Keratinocyte (primary cell): ENCODE data around the gene OR13A1. TPM values are rescaled to one million over a fixed set of nuclear protein-coding genes. Genes with fewer than 3 reads are reported as not detected.
"Not testable (repeated sequence)": the region's sequence is repeated elsewhere in the genome, so short reads cannot be mapped to it uniquely, and the experiment has no call there.

Source experiments
- DNase-seq: peaks from one replicate; pipeline ENCODE4 v3.0.0-alpha.2; 2011; ENCODE audit warnings: low read depth, missing footprints, low spot score
- FAIRE-seq: peaks from 2 replicates; lab custom pipeline; 2011; peaks lifted over from hg19 to GRCh38; lab: Jason Lieb, UNC
- H2AFZ ChIP-seq: 2 replicates; pipeline ENCODE4 v1.6.0; 2012; ENCODE audit warnings: low read length, control low read depth, inconsistent platforms; ENCODE audit not compliant: control insufficient read depth
- H3K27ac ChIP-seq: 2 replicates; pipeline ENCODE4 v1.5.1; 2011; ENCODE audit warnings: low read length; ENCODE audit not compliant: control insufficient read depth, insufficient read depth
- H3K27me3 ChIP-seq: 3 replicates; pipeline ENCODE4 v1.6.0; 2011; ENCODE audit warnings: low read length; ENCODE audit not compliant: control insufficient read depth, insufficient read depth; ENCODE audit errors: extremely low read depth
- H3K36me3 ChIP-seq, 2 experiments: 2 replicates in 1 of 2; 3 replicates in 1 of 2; pipeline ENCODE4 v1.5.1; 2011; ENCODE audit warnings: low read length in 2 of 2, mild to moderate bottlenecking in 1 of 2; ENCODE audit not compliant: control insufficient read depth in 2 of 2, insufficient read depth in 2 of 2; ENCODE audit errors: extremely low read depth in 1 of 2
- H3K4me1 ChIP-seq: 3 replicates; pipeline ENCODE4 v1.5.1; 2011; ENCODE audit warnings: low read length; ENCODE audit not compliant: control insufficient read depth, insufficient read depth; ENCODE audit errors: extremely low read depth
- H3K4me2 ChIP-seq: 3 replicates; pipeline ENCODE4 v1.6.0; 2011; ENCODE audit warnings: low read depth, low read length; ENCODE audit not compliant: control insufficient read depth, insufficient read depth; ENCODE audit errors: extremely low read depth
- H3K4me3 ChIP-seq, 3 experiments: fragments of 200-600 bp in 1 of 3; sonication (generic) in 1 of 3; 2 replicates in 2 of 3; 3 replicates in 1 of 3; pipeline ENCODE4 v1.5.1; 2011 to 2016; ENCODE audit warnings: low read length in 3 of 3, mild to moderate bottlenecking in 3 of 3, control low read depth in 2 of 3, inconsistent platforms in 1 of 3, low read depth in 1 of 3, mixed read lengths in 1 of 3, mixed run types in 1 of 3, moderate library complexity in 1 of 3; ENCODE audit not compliant: control insufficient read depth in 2 of 3, insufficient read depth in 2 of 3; ENCODE audit errors: extremely low read depth in 1 of 3
- H3K79me2 ChIP-seq: 2 replicates; pipeline ENCODE4 v1.6.0; 2012; ENCODE audit warnings: low read length; ENCODE audit not compliant: control insufficient read depth, insufficient read depth
- H3K9ac ChIP-seq: 3 replicates; pipeline ENCODE4 v1.6.0; 2011; ENCODE audit warnings: low read length; ENCODE audit not compliant: control insufficient read depth, insufficient read depth; ENCODE audit errors: extremely low read depth
- H3K9me1 ChIP-seq: 3 replicates; pipeline ENCODE4 v1.6.0; 2011; ENCODE audit warnings: low read length; ENCODE audit not compliant: control insufficient read depth, insufficient read depth; ENCODE audit errors: extremely low read depth
- H3K9me3 ChIP-seq: 2 replicates; pipeline ENCODE4 v1.5.1; 2012; ENCODE audit warnings: low read depth, low read length; ENCODE audit not compliant: control insufficient read depth
- H4K20me1 ChIP-seq: 3 replicates; pipeline ENCODE4 v1.6.0; 2011; ENCODE audit warnings: low read length; ENCODE audit not compliant: control insufficient read depth, insufficient read depth; ENCODE audit errors: extremely low read depth
- CTCF ChIP-seq, 3 experiments: IDR thresholded peaks in 1 of 3; conservative IDR thresholded peaks in 1 of 3; optimal IDR thresholded peaks in 1 of 3; 2 replicates in 2 of 3; 3 replicates in 1 of 3; pipeline versions ENCODE3 to v1.5.1; 2011; ENCODE audit warnings: low read length in 3 of 3, mild to moderate bottlenecking in 3 of 3, moderate library complexity in 2 of 3, control low read depth in 1 of 3, inconsistent platforms in 1 of 3; ENCODE audit not compliant: insufficient read depth in 2 of 3; ENCODE audit errors: extremely low read depth in 1 of 3
- EZH2 ChIP-seq: IDR thresholded peaks from one replicate; pipeline ENCODE4 v1.6.1; 2012; ENCODE audit warnings: inconsistent platforms, mild to moderate bottlenecking, low read length, moderate library complexity
- dilution Hi-C: fragments of 300-500 bp; cut with MboI; formaldehyde crosslinking; loops from one replicate; pipeline ENCODE4 v1.7.0; 2020; ENCODE audit warnings: low sequenced_read_pairs; ENCODE audit not compliant: extremely low pct_ligation_motif_present
- polyA plus RNA-seq, 5 experiments: library from polyadenylated mRNA; depleted of rRNA in 3 of 5; stranded (reverse) in 3 of 5; stranded (forward) in 1 of 5; unstranded in 1 of 5; fragments of >200 nt; gene quantifications; 1 replicate in 1 of 5; 2 replicates in 3 of 5; 3 replicates in 1 of 5; pipeline versions ENCODE4 v1.2.1 to v1.2.3, GENCODE V29; 2011 to 2012; ENCODE audit warnings: missing spikeins in 2 of 5, low read depth in 1 of 5, low replicate concordance in 1 of 5

Gene OR13A1
- polyA plus RNA-seq, 1 donor (not counting 4 experiments of a cell fraction or from before 2014, with no cell fraction given) = not detected

GRCh38 chr10:45340420-45340819, 25.0 kb upstream of the OR13A1 start:
- FAIRE-seq, H3K36me3 ChIP-seq, H2AFZ ChIP-seq, H3K79me2 ChIP-seq, H3K9me1 ChIP-seq, H3K4me1 ChIP-seq, H3K9me3 ChIP-seq, H3K4me3 ChIP-seq, dilution Hi-C loops, H3K27me3 ChIP-seq, H4K20me1 ChIP-seq, DNase-seq, H3K9ac ChIP-seq, H3K4me2 ChIP-seq, H3K27ac ChIP-seq: not testable (repeated sequence)

GRCh38 chr10:45339894-45340293, 24.5 kb upstream of the OR13A1 start:
- Histone ChIP-seq H2AFZ (no peak overlapping the region), H3K9me3 (no peaks in the 10 kb centered on the region), H3K4me3 (no peak overlapping the region), H3K4me2 (no peak overlapping the region), H3K27me3 (no peaks in the 10 kb centered on the region), H3K79me2 (no peaks in the 10 kb centered on the region), H3K4me1 (no peaks in the 10 kb centered on the region), H3K27ac (no peak overlapping the region), H3K36me3 (no peaks in the 10 kb centered on the region), H4K20me1 (no peaks in the 10 kb centered on the region), H3K9me1 (no peaks in the 10 kb centered on the region), H3K9ac (no peak overlapping the region)
- no peak for DNase-seq
- dilution Hi-C loops = no loop called here
- FAIRE-seq = no peak
- no peak for TF ChIP-seq CTCF (optimal IDR thresholded peaks at IDR 0.05 in 1 of 3, IDR thresholded peaks at IDR 0.05 in 1 of 3, conservative IDR thresholded peaks at IDR 0.05 in 1 of 3; ENCODE audit: extremely low read depth in 1 of 3, insufficient read depth in 2 of 3, low read length in 3 of 3)
- no peak for TF ChIP-seq EZH2

GRCh38 chr10:45331824-45332223, 16.4 kb upstream of the OR13A1 start:
- H3K4me2 ChIP-seq, FAIRE-seq, H3K36me3 ChIP-seq, H3K27me3 ChIP-seq, H2AFZ ChIP-seq, H3K9me1 ChIP-seq, H3K4me1 ChIP-seq, H3K4me3 ChIP-seq, H4K20me1 ChIP-seq, H3K27ac ChIP-seq, H3K79me2 ChIP-seq, H3K9me3 ChIP-seq, DNase-seq, H3K9ac ChIP-seq, dilution Hi-C loops: not testable (repeated sequence)

- H3K79me2 ChIP-seq, H3K9me1 ChIP-seq, H3K4me3 ChIP-seq, dilution Hi-C loops, H3K4me2 ChIP-seq, H3K36me3 ChIP-seq, H3K9ac ChIP-seq, H2AFZ ChIP-seq, H4K20me1 ChIP-seq, H3K27ac ChIP-seq, DNase-seq, H3K27me3 ChIP-seq, FAIRE-seq, H3K4me1 ChIP-seq, H3K9me3 ChIP-seq: not testable (repeated sequence)
Measured at GRCh38 chr10:45326864-45327263, 11.5 kb upstream of the OR13A1 start.
